GM18873 (cell line): Measurements from ENCODE around the gene PRKD1.
"Not testable (repeated sequence)": the region's sequence is repeated elsewhere in the genome, so short reads cannot be mapped to it uniquely, and the experiment has no call there.

ENCODE experiments used
- ATAC-seq: cut with Tn5 transposase; IDR thresholded peaks from one replicate; pipeline ENCODE4 v1.9.1; 2021; ENCODE audit warnings: mild to moderate bottlenecking, moderate library complexity, moderate number of reproducible peaks; ENCODE audit not compliant: unreplicated experiment, low FRiP score

The PRKD1 gene

DNA sequence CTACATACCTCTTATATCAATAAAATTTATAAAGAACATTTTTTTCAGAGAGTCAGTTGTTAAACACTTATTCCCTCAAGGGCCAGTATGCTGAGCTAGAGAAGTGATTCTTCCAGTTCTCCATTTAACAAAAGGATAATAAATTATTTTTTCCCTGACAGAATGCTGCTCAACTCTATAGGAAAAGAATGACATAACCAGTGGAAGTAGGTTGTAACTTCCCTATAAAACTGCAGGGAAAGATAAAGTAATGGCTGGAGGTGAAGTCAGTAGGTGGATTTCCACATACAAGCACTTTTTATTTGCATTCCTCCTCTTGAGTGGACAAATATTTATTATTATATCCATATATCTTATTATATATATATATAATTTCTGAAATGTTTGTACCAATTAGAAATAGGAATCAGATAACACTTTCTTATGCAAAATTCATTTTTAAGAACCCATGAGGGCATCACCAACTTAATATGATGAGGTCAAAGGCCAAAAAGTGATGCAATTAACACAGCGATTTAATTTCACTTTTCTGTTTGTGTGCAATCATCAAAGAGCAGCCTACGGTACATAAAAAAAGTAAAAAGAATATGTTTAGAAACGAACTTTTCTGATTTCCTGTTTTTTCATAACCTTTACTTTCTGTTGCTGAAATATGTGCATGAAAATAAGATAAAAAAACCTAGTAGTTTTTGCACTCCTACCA, 175.3 kb downstream of the PRKD1 start:
- no peak for ATAC-seq

DNA sequence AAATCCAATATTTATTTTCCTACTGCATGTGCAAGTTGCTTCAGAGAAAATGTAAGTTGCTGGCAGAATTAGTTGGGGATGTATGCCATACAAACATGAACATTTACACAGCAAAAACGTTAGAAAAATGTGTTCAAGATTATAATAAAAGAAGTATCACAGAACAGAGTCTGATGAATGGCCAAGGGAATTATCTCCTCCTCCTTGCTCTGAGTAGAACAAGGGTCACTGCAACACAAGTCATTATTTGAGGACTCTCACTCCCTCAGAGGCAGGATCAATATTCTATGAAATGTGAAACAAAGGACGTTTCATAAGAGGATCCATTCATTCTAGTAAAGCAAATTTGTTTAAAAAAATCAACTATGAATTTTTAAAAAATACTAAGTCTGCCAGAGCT, 177.8 kb downstream of the PRKD1 start:
- no peak for ATAC-seq

DNA sequence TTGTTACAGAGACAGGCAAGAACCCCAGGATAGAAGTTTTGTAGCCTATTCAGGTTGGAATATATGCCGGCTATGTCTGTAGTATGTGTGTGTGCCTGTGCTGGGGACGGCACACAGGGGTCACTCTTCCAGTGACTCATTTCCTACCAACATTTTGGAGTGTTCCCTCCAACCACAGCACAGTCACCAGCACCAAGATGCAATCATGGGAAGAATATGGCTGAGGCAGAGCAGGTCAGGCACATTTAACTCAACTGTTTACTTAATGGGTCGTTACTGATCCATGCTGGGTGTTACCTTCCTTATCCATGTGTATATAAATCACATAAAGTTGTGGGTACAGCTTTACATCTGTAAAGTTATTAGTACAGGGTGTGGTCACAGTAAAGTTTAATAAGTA, 178.3 kb downstream of the PRKD1 start:
- no peak for ATAC-seq

DNA sequence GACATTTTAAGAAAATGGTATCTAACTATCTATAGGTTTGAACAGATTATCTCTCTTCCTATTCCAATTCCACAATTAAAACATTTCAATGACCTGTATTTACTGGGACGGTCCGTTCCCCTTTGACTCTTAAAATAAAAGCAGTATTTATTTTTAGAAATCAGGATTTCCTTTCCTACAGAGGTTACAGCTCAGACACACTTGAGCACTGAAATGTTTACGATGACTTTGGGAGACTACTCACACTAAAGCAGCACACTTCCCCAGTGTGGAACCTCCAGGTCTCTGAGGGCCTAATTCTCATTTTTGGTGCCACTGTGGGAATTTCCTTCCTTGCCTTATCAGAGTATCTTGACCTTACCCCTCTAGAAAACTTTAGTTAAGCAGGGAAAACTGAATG, 181.8 kb downstream of the PRKD1 start:
- ATAC-seq, result no peak

DNA sequence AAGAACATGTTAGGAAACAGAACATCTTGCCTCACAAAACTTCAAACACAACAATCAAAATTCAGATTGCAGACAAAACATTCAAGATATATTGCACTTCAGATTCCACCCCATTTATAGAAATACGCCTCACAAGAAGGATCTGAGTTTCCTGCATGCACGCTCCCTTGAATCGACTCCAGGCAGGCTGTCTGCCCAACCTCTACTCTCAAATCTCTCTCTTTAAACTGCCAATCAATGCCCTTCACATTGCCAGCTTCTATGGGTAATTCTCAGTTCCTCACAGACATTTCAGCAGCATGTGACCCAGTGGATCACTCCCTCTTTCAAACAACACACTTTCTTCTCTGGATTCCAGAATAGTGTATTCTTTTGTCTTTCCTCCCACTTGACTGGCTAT, 184.1 kb downstream of the PRKD1 start:
- no peak for ATAC-seq

DNA sequence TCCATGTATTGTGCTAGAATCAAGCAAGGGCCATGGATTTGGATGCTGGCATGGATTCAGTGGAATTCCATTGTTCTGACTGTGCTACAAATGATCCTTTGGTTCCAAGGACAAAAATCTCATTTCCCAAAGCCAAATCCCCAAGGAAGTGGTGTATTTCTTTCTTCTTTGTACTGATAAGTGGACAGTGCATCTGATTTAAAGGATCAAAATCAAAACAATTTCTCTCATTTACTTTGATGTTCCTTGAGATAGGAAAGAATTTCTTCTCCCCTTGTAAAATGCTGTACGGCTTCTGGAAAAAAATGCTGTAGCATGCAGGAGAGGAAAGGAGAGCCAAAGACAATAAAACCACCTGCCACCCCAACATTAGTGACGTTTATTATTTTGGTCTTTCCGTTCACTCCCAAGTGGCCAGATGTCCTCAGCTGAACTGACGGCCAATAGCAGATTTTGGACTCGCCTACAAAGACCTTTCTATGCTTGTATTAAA, 185.7 kb downstream of the PRKD1 start:
- no peak for ATAC-seq

DNA sequence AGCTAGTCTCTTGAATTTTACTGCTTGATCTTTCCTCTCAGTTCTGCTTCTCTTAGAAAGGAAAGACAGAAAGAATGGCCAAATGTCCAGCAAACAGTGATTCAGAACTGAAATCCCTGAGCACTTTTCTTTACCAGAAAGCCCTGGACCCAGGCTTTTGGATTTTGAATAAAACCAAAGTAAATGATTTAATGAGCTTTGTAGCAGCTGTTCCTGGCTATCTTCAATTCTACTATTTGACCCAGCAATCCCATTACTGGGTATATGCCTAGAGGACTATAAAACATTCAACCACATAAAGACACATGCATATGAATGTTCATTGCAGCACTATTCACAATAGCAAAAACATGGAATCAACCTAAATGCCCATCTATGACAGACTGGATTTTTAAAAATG, 187.2 kb downstream of the PRKD1 start:
- ATAC-seq, result no peak

DNA sequence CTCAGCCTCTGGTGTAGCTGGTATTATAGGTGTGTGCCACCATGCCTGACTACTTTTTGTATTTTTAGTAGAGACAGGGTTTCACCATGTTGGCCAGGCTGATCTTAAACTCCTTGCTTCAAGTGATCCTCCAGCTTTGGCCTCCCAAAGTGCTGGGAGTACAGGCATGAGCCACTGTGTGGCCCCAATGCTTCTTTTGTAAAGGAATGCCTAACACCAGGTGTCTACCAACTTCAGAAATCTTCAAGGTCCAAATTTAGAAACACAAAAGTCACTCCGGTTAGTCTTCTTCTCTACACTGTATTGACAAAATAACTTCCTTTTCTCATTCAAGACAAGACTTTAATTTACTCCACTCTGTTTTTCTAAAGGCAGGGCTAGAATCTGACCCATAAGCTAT, 188.7 kb downstream of the PRKD1 start:
- ATAC-seq, result no peak

DNA sequence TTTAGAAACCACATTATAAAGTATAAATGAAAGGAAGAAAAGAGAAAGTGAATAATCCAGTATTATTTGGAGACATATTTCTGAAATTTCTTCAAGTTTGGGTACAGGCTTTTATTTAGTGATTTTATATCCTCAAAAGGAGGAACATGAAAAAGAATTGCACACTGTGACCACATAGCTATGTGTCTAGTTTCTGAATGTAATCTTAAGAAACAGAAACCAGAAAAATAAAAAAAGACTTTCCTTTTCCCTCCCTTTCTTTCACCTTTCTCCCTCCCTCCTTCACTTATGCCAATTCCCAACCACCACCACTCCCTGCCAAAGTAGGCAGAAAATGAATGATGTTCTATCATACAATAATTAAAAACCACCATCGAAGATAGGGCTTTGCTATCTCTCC, 189.6 kb downstream of the PRKD1 start:
- no peak for ATAC-seq

DNA sequence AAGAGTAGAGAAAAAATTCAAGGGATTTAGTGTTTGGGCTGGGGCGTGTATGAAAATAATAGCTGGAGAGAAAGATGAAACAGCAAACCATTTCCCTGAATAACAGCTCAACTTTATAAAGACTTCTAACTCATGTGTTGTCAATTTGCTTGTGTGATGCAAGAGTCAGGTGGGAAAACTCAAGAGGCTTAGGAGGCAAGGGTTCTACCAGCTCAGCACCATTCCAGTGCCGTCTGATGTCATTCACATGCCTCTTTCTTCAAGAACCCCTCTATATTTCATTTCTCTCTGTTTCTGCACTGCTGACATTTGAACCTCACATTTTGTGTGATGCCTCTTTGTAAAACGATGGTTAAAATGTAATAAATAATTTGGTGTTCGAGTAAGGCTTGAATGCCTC, 192.2 kb downstream of the PRKD1 start:
- no peak for ATAC-seq

DNA sequence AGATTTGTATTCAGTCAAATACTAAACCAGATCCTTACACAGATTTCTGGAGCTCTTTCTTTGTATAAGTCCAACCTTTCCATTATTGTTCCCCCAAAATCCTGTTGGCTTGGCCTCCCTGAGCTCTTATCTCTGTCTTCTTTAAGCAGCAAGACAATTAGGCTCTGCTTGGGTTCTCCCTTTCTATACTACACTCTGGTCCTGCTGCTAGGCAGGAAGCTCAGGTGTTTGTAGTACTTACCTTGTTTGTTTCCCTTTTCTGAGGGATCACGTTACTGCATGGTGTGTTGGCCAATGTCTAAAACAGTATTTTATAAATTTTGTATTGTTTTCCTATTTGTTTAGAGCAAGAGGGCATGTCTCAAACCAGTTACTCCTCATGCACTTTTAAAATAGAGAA, 192.9 kb downstream of the PRKD1 start:
- no peak for ATAC-seq

DNA sequence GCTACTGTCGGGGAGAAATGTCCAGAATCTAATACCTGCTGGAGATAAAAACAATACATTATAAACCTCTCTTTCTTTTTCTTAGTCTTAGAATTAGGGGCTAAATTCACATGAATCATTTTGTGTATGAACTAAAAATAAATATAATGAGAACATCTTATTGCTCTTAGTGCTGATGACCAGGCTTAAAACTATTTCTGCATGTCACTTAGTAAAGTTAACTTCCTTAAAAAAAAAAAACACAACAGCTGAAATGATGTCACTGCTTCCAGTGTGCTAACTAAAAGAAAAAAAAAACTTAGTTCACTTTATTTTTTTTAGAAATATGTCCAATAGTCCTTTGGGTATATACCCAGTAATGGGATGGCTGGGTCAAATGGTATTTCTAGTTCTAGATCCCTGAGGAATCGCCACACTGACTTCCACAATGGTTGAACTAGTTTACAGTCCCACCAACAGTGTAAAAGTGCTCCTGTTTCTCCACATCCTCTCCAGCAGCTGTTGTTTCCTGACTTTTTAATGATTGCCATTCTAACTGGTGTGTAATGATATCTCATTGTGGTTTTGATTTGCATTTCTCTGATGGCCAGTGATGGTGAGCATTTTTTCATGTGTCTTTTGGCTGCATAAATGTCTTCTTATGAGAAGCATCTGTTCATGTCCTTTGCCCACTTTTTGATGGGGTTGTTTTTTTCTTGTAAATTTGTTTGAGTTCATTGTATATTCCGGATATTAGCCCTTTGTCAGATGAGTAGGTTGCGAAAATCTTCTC, 200.9 kb downstream of the PRKD1 start:
- not testable (repeated sequence) for ATAC-seq

DNA sequence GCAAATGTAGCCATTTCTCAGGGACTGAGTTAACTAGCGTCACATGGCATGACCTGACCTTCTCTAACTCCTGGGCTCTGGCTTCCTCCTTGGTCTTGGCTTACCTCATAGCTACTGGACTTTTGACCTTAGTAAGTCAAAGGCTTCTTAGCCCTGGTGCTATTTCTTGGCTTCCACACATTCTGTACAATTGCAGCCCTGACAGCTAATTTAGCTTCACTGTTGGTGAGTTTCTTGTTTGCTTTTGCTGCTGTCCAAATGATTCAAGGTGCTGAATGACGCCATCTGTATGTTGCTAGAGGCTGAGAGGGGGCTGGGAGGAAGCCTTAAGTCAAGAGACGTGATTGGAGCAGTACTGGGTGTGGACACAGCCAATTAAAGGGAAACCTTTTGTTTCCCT, 202.7 kb downstream of the PRKD1 start:
- ATAC-seq, result no peak

DNA sequence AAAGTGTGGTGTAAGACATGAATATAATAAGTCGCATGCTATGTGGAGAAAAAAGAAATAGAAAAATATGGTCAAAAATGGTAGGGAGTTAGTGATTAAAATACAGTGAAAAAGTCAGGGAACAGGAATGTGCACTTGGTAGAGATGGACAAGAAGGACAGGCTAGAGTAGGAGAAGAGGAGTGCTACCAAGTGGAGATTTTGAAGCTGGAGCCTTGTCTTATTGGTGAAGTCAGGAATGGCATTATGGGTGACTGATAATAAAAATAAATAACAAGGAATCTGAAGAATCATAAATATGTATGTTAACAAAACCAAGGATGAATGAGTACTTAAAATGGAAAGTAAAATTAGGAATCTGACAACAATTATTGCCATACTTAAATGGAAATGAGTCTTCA, 204.8 kb downstream of the PRKD1 start:
- ATAC-seq, result no peak

DNA sequence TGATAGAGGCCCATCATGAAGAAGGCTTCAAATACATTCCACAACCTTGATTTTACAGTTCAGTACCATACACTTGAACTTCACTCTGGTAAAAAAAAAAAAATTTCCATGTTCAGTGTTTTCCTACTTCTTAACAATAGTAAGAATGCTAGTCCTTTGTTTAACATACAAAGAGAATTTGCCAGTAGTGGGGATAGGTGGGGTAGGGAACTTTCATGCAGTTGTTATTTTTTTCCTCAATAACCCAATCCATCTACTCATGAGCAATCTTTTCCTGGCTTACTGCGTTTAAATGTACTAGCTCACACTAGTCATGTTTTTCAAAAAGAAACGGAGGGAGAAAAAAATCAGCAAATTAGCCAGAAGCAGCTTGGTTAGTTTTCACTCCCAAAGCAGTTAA, 206.1 kb downstream of the PRKD1 start:
- ATAC-seq, result no peak

DNA sequence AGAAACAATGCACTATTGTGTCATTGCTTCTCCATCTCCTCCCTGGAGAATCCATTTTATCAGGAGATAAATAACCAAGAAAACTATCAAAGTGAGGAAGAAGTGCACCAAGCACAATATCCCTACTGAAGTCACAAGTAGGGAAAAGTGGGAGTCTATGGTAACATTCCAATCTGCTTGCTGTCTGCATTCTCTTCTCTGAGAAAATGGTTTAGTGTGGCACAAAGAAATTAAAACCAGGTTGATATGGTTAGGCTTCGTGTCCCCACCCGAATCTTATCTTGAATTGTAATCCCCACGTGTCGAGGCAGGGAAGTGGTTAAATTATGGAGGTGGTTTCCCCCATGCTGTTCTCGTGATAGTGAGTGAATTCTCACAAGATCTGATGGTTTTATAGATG, 209.7 kb downstream of the PRKD1 start:
- ATAC-seq, result no peak

DNA sequence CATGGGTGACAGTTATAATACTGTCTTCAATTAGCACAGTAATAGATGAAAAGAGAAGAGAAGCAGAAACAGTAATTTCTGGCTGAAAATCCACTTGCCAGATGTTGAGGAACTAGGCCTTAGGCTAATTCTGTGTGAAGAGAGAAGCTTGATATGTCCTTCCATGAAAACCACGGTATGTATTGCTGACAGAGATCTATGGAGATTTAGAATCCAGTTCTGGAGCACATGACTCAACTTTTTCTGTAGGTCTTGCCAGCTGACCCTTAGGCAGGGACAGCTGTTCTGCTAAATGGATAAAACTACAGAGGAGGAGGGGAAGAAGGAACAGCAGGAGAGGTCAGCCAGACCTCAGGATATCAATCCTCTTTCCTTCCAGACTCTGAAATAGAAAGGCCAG, 211.5 kb downstream of the PRKD1 start:
- no peak for ATAC-seq

DNA sequence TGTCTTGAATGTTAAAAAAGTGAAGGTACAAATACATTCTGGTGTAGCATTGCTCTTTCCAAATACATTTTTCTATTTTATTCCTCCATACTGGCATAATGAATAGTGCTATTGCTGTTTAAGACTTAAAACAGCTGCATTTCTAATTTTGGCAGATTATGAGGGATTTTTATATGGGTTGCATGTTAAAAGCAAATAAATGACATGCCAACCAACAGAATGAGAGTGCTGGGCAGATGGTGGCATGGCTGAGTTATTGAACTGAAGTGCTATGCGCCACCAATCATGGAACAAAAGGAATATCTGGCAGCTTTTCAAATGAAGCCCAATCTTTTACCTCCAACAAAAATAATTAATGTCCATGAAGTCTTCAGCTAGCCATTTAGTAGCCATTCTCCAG, 215.0 kb downstream of the PRKD1 start:
- ATAC-seq, result no peak

DNA sequence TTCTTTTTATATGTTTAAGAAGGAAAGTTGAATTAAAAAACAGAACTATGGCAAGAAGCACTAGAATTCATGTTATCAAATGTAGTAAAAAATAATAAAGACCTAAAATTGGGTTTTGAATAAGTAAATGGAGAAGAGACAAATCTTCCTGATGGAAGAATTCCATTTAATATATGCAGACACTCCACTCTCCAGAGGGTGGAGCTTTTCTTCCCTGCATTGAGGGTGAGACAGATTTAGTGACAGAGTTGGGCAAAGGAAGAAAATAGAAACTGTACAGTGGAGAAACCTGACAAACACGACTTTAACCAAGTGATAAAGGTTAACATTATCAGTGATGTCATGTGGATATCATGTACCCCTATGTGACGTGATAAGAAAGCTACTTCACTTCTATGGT, 217.6 kb downstream of the PRKD1 start:
- ATAC-seq, result no peak

DNA sequence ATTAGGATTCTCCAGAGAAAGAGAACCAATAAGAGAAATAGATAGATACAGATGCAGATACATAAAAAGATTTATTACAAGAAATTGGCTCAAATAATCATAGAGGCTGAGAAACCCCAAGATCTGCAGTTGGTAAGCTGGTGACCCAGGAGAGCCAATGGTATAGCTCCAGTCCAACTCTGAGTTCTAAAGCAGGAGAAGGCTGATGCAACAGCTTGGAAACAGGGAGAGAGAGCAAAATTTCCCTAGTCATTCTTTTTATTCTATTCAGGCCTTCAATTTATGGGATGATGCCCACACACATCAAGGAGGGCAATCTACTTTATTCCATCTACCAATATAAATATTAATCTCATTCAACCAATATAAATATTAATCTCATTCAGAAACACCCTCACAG, 218.2 kb downstream of the PRKD1 start:
- ATAC-seq, result no peak

DNA sequence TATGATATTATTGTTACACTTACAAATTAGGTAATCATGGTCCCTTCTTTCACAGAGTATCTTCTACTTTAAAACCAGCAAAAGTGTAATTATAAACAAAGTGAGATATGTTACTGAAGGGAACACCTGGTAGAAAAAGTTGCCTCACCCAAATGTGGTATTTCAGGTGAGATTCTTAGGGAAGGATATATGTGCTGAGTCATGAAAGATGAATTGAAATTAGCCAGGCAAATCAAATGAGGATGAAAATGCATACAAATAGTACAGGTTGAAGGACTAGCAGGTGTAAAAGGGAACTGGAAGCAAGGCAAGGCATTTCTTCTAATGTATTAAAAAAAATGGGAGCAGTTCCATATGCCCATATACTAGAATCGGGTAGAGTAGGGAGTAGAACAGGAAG, 220.9 kb downstream of the PRKD1 start:
- ATAC-seq, result no peak

DNA sequence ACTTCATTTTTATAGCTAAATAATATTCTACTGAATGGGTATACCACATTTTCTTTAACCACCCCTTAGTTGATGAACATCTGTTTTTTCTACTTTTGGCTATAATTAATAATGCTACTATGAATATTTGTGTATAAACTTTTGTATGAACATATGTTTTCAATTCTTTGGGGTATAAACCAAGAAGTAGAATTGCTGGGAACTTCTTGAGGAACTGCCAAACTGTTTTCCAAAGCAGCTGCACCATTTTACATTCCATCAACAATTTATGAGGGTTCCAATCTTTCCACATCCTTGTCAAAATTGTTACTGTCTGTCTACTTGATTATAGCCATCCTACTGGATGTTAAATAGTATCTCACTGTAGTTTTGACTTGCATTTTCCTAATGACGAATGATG, 221.8 kb downstream of the PRKD1 start:
- ATAC-seq, result no peak
